A673 (cell line): ENCODE results near the gene CHPF2. TPM values are rescaled to one million over a fixed set of nuclear protein-coding genes. Genes with fewer than 3 reads are reported as not detected.
A peak's percentile ranks its signal among the peaks of the same experiment; 100 is the strongest.

Source experiments
- BruUV-seq: library from RNA; stranded (reverse); fragments of 400-500 nt; replicated peaks from 2 replicates; lab custom pipeline; 2021; lab: Mats Ljungman, UMichigan
- CTCF ChIA-PET: fragments of 300-600 bp; sonication (Branson Sonifier 250); formaldehyde crosslinking; loops from one replicate; lab custom pipeline; 2022; ENCODE audit warnings: antibody characterized with exemption; lab: Charles Lee
- POLR2A ChIA-PET: fragments of 300-600 bp; sonication (Branson Sonifier 250); formaldehyde crosslinking; loops from one replicate; lab custom pipeline; 2022; ENCODE audit warnings: antibody characterized with exemption; ENCODE audit not compliant: low non-redundant PET; lab: Charles Lee
- DNase-seq: peaks from one replicate; pipeline ENCODE4 v3.0.0-alpha.2; 2015; ENCODE audit warnings: low spot score
- H3K27ac ChIP-seq: fragments of 200-600 bp; sonication (generic); 2 replicates; pipeline ENCODE4 v1.5.1; 2016; ENCODE audit warnings: mixed run types, low read depth, mild to moderate bottlenecking, mixed read lengths, antibody characterized with exemption, low read length; ENCODE audit not compliant: poor library complexity, severe bottlenecking
- H3K27me3 ChIP-seq: fragments of 200-600 bp; sonication (generic); replicated peaks from 2 replicates; pipeline ENCODE4 v1.6.1; 2017; ENCODE audit warnings: mixed run types, low read depth, mild to moderate bottlenecking, mixed read lengths, antibody characterized with exemption, low read length; ENCODE audit not compliant: insufficient read depth, poor library complexity
- H3K36me3 ChIP-seq: fragments of 200-600 bp; sonication (generic); 2 replicates; pipeline ENCODE4 v1.6.1; 2016; ENCODE audit warnings: mixed run types, mild to moderate bottlenecking, mixed read lengths, antibody characterized with exemption, low read length; ENCODE audit not compliant: insufficient read depth, poor library complexity, severe bottlenecking
- H3K4me1 ChIP-seq: fragments of 200-600 bp; sonication (generic); 2 replicates; pipeline ENCODE4 v1.6.1; 2017; ENCODE audit warnings: mixed run types, mild to moderate bottlenecking, mixed read lengths, antibody characterized with exemption, low read length; ENCODE audit not compliant: insufficient read depth, poor library complexity, severe bottlenecking
- H3K4me3 ChIP-seq: fragments of 200-600 bp; sonication (generic); 2 replicates; pipeline ENCODE4 v1.5.1; 2016; ENCODE audit warnings: low read depth, mixed run types, mild to moderate bottlenecking, mixed read lengths, low read length; ENCODE audit not compliant: poor library complexity, severe bottlenecking
- H3K9me3 ChIP-seq: fragments of 200-600 bp; sonication (generic); 2 replicates; pipeline ENCODE4 v1.6.1; 2016; ENCODE audit warnings: mixed run types, low read depth, mild to moderate bottlenecking, mixed read lengths, antibody characterized with exemption, low read length; ENCODE audit not compliant: poor library complexity, severe bottlenecking
- EZH2 ChIP-seq: fragments of 200-600 bp; sonication (generic); IDR thresholded peaks from 2 replicates; pipeline ENCODE4 v1.6.1; 2017; ENCODE audit warnings: borderline replicate concordance, low read depth, mild to moderate bottlenecking, mixed read lengths, antibody characterized with exemption, low read length; ENCODE audit not compliant: poor library complexity, severe bottlenecking
- intact Hi-C: fragments of 100-400 bp; cut with micrococcal nuclease; formaldehyde crosslinking; loops from one replicate; pipeline ENCODE4 v1.10.0; 2022; ENCODE audit not compliant: unreplicated experiment
- total RNA-seq: library from RNA; stranded (reverse); gene quantifications from 2 replicates; pipeline ENCODE4 v1.2.3, GENCODE V29; 2021
- TF ChIP-seq, protein P1 (sequence below): fragments of 300-800, 200-600 bp; sonication (generic); conservative IDR thresholded peaks from 2 replicates; pipeline ENCODE4 v1.5.1; 2017; ENCODE audit warnings: low read depth, mild to moderate bottlenecking, antibody characterized with exemption, low read length, moderate library complexity, mixed read lengths

The CHPF2 gene
- total RNA-seq, 1 experiment from 2014 or later, result 27.1 TPM

- Histone ChIP-seq H3K4me1 (peaks cover 5% of the 10 kb centered on the region), H3K27ac (no peak overlapping the region), H3K36me3 (peaks cover 55% of the 10 kb centered on the region), H3K9me3 (no peaks in the 10 kb centered on the region), H3K27me3 (no peaks in the 10 kb centered on the region), H3K4me3 (no peak overlapping the region)
- TF ChIP-seq, protein P1, sequence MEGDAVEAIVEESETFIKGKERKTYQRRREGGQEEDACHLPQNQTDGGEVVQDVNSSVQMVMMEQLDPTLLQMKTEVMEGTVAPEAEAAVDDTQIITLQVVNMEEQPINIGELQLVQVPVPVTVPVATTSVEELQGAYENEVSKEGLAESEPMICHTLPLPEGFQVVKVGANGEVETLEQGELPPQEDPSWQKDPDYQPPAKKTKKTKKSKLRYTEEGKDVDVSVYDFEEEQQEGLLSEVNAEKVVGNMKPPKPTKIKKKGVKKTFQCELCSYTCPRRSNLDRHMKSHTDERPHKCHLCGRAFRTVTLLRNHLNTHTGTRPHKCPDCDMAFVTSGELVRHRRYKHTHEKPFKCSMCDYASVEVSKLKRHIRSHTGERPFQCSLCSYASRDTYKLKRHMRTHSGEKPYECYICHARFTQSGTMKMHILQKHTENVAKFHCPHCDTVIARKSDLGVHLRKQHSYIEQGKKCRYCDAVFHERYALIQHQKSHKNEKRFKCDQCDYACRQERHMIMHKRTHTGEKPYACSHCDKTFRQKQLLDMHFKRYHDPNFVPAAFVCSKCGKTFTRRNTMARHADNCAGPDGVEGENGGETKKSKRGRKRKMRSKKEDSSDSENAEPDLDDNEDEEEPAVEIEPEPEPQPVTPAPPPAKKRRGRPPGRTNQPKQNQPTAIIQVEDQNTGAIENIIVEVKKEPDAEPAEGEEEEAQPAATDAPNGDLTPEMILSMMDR, result no peak
- TF ChIP-seq EZH2, result no peak
- intact Hi-C loops, result no loop called here
- DNase-seq, result no peak
- POLR2A ChIA-PET, result no interaction called here
- no TSS peak for BruUV-seq
- CTCF ChIA-PET, result no interaction called here
Measured at GRCh38 chr7:151223728-151224127, 8.6 kb upstream of the CHPF2 start.

DNA sequence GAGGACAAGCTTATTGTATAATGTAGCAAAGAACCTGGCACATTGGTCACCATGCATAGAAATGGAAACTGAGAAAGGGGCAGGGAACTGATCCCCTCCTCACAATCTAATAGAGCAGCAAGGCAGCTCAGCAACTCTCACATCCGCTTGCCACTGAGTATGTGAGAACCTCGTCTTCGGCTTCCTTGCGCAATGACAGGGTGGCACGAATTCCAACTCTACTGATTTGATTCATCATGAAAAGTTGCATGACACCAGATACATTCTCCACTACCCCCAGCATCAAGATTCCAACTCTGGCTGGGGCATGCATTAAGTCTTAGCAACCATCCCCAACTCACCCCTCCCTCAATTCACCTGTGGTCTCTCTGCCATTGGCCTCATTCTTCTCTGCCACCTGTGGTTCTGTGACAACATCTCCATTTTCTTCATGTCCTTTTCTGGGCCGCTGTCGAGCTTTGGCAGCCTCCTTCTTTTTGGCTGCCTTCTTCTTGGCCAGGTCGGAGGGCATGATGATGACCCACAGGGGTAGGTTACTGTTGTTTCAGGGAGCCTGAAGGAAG is 6.3 kb upstream of the CHPF2 start:
- Histone ChIP-seq H3K4me1 (peaks cover 5% of the 10 kb centered on the region), H3K9me3 (no peaks in the 10 kb centered on the region), H3K27me3 (no peaks in the 10 kb centered on the region), H3K36me3 (peaks cover 37% of the 10 kb centered on the region), H3K27ac (peak overlapping the region; percentile 74), H3K4me3 (peak overlapping the region; percentile 81)
- ChIA-PET CTCF (no interaction called here), POLR2A (no interaction called here)
- intact Hi-C loops, result loop anchor here (5.0 kb wide), 1 partner anchor 104 kb away; no protein-coding TSS in a partner anchor
- TF ChIP-seq, protein P1, result no peak
- TF ChIP-seq EZH2, result no peak
- no peak for DNase-seq
- BruUV-seq, result no TSS peak

- TSS peak; percentile 27 for BruUV-seq
- Histone ChIP-seq H3K27ac (peak overlapping the region; percentile 74), H3K36me3 (peaks cover 34% of the 10 kb centered on the region), H3K27me3 (no peaks in the 10 kb centered on the region), H3K4me1 (peaks cover 7% of the 10 kb centered on the region), H3K9me3 (no peaks in the 10 kb centered on the region), H3K4me3 (peak overlapping the region; percentile 81)
- TF ChIP-seq, protein P1, result no peak
- TF ChIP-seq EZH2, result no peak
- CTCF ChIA-PET, result interaction anchor here (1.4 kb wide), 1 partner anchor 18 kb away, joined by 5 read pairs; no protein-coding TSS in a partner anchor
- no peak for DNase-seq
- intact Hi-C loops, result loop anchor here (5.0 kb wide), 1 partner anchor 104 kb away; no protein-coding TSS in a partner anchor
- POLR2A ChIA-PET, result no interaction called here
Measured at GRCh38 chr7:151226560-151226874, 5.8 kb upstream of the CHPF2 start.
